K562 (cell line): ENCODE measurements around the gene SFSWAP. TPM values are rescaled to one million over a fixed set of nuclear protein-coding genes. Genes with fewer than 3 reads are reported as not detected.

ENCODE experiments used
- ATAC-seq: fragments of 200-7000 bp; cut with Tn5 transposase; 3 replicates; pipeline ENCODE4 v1.9.1; 2020; ENCODE audit warnings: moderate library complexity
- BruUV-seq: library from RNA; stranded (reverse); fragments of 400-500 nt; replicated peaks from 2 replicates; lab custom pipeline; 2021; lab: Mats Ljungman, UMichigan
- CTCF ChIA-PET: fragments of 300-600 bp; formaldehyde crosslinking; extraction: SDS; loops from one replicate; lab custom pipeline; 2021; ENCODE audit warnings: low intra/inter-chr PET ratio; lab: Yijun Ruan, JAX
- POLR2A ChIA-PET: fragments of 300-600, 350-650 bp; sonication (Branson Sonifier 250); formaldehyde crosslinking; extraction: SDS; loops from one replicate; lab custom pipeline; 2021; ENCODE audit warnings: antibody characterized with exemption, inconsistent platforms; lab: Yijun Ruan, JAX
- DNase-seq, 4 experiments: peaks; one replicate each; pipeline versions ENCODE4 v3.0.0 to v3.0.0-alpha.2; 2011 to 2018; ENCODE audit warnings: low spot score in 3 of 4, mixed read lengths in 3 of 4; ENCODE audit errors: extremely low read depth in 1 of 4
- FAIRE-seq: peaks from 2 replicates; lab custom pipeline; 2011; peaks lifted over from hg19 to GRCh38; lab: Jason Lieb, UNC
- H2AFZ ChIP-seq: 2 replicates; pipeline ENCODE4 v1.6.0; 2011; ENCODE audit warnings: low read depth, low read length, control low read depth, inconsistent platforms
- H3K27ac ChIP-seq: fragments of 200-600 bp; 3 replicates; pipeline ENCODE4 v1.8.0; 2011; ENCODE audit warnings: low read depth, mild to moderate bottlenecking, control low read depth, inconsistent platforms, low read length, moderate library complexity, mixed read lengths; ENCODE audit errors: extremely low read depth
- H3K27me3 ChIP-seq, 2 experiments: fragments of 300-600 bp in 1 of 2; 2 replicates in 1 of 2; 3 replicates in 1 of 2; pipeline versions ENCODE4 v1.6.0 to v1.8.0; 2011; ENCODE audit warnings: inconsistent platforms in 2 of 2, low read length in 2 of 2, mild to moderate bottlenecking in 1 of 2, mixed read lengths in 1 of 2, moderate library complexity in 1 of 2; ENCODE audit not compliant: control insufficient read depth in 2 of 2, insufficient read depth in 2 of 2
- H3K36me3 ChIP-seq: fragments of 300-600 bp; 3 replicates; pipeline ENCODE4 v1.8.0; 2011; ENCODE audit warnings: mild to moderate bottlenecking, low read length, inconsistent platforms; ENCODE audit not compliant: control insufficient read depth, insufficient read depth
- H3K4me1 ChIP-seq, 2 experiments: fragments of 200-600 bp in 1 of 2; replicated peaks in 1 of 2; 2 replicates in 1 of 2; 3 replicates in 1 of 2; pipeline versions ENCODE4 v1.5.1 to v1.8.0; 2011; ENCODE audit warnings: inconsistent platforms in 2 of 2, low read length in 2 of 2, mild to moderate bottlenecking in 1 of 2, mixed read lengths in 1 of 2, moderate library complexity in 1 of 2; ENCODE audit not compliant: control insufficient read depth in 2 of 2, insufficient read depth in 2 of 2
- H3K4me2 ChIP-seq: 2 replicates; pipeline ENCODE4 v1.6.1; 2011; ENCODE audit warnings: low read length, control low read depth, inconsistent platforms, mixed read lengths; ENCODE audit not compliant: insufficient read depth
- H3K4me3 ChIP-seq: fragments of 200-600 bp; sonication (generic), shearing (Covaris generic); 2 replicates; pipeline ENCODE4 v1.5.1; 2016; ENCODE audit warnings: control low read depth, inconsistent platforms
- H3K79me2 ChIP-seq: fragments of 200-600 bp; 3 replicates; pipeline ENCODE4 v1.8.0; 2011; ENCODE audit warnings: low read length, inconsistent platforms; ENCODE audit not compliant: control insufficient read depth, insufficient read depth
- H3K9ac ChIP-seq, 2 experiments: 2 replicates each; pipeline versions ENCODE4 v1.6.0 to v1.6.1; 2011; ENCODE audit warnings: low read depth in 2 of 2, low read length in 2 of 2, control low read depth in 1 of 2, inconsistent platforms in 1 of 2, mild to moderate bottlenecking in 1 of 2, mixed read lengths in 1 of 2; ENCODE audit not compliant: insufficient read depth in 1 of 2
- H3K9me1 ChIP-seq: one replicate; pipeline ENCODE4 v1.6.0; 2011; ENCODE audit warnings: inconsistent platforms, mild to moderate bottlenecking, low read length, moderate library complexity; ENCODE audit not compliant: control insufficient read depth, insufficient read depth
- H3K9me3 ChIP-seq: replicated peaks from 2 replicates; pipeline ENCODE4 v1.5.1; 2011; ENCODE audit warnings: low read depth, low read length, inconsistent platforms; ENCODE audit not compliant: control insufficient read depth, insufficient read depth
- H4K20me1 ChIP-seq: replicated peaks from 2 replicates; pipeline ENCODE4 v1.6.1; 2011; ENCODE audit warnings: low read length, inconsistent platforms, mixed read lengths; ENCODE audit not compliant: control insufficient read depth, insufficient read depth
- HNRNPH1 ChIP-seq: fragments of 200-400 bp; formaldehyde crosslinking; optimal IDR thresholded peaks from 2 replicates; pipeline ENCODE3; 2017; ENCODE audit warnings: low read depth, mild to moderate bottlenecking, low read length, moderate library complexity
- JUND ChIP-seq, 2 experiments: IDR thresholded peaks; 2 replicates in 1 of 2; 3 replicates in 1 of 2; pipeline ENCODE4 v1.6.1; 2011; ENCODE audit warnings: borderline replicate concordance in 2 of 2, low read depth in 2 of 2, low read length in 2 of 2, improper control_type of control experiment in 1 of 2, missing biosample characterization in 1 of 2, missing genetic modification characterization in 1 of 2, missing genetic modification reagents in 1 of 2
- MEIS2 ChIP-seq: fragments of 450-650 bp; IDR thresholded peaks from 2 replicates; pipeline ENCODE4 v1.6.1; 2014; ENCODE audit warnings: mild to moderate bottlenecking; ENCODE audit not compliant: partially characterized antibody
- MYBL2 ChIP-seq, 2 experiments: fragments of 450-650 bp in 1 of 2; sonication (generic) in 1 of 2; formaldehyde crosslinking in 1 of 2; IDR thresholded peaks; 2 replicates each; pipeline versions ENCODE4 v1.6.1 to v1.8.1; 2017 to 2022; ENCODE audit warnings: borderline replicate concordance in 1 of 2, inconsistent platforms in 1 of 2, low read depth in 1 of 2, mild to moderate bottlenecking in 1 of 2, missing genetic modification reagents in 1 of 2, moderate library complexity in 1 of 2
- OTX1 ChIP-seq: fragments of 450-650 bp; formaldehyde crosslinking; IDR thresholded peaks from 2 replicates; pipeline ENCODE4 v1.4.0; 2022; ENCODE audit warnings: mild to moderate bottlenecking
- POLR2H ChIP-seq: IDR thresholded peaks from 2 replicates; pipeline ENCODE4 v1.6.1; 2016; ENCODE audit warnings: missing genetic modification characterization, low read depth, mild to moderate bottlenecking, control low read depth, missing compliant biosample characterization, moderate library complexity
- POU5F1 ChIP-seq: fragments of 150-350 bp; IDR thresholded peaks from 2 replicates; pipeline ENCODE4 v1.6.1; 2014; ENCODE audit warnings: borderline replicate concordance, low read length, low read depth, mild to moderate bottlenecking; ENCODE audit not compliant: partially characterized antibody
- ZNF3 ChIP-seq: fragments of 250-450 bp; sonication (Bioruptor Pico); IDR thresholded peaks from 2 replicates; pipeline ENCODE4 v1.5.0; 2021; ENCODE audit warnings: mild to moderate bottlenecking, moderate library complexity
- ZNF830 ChIP-seq: fragments of 250-450 bp; sonication (Bioruptor Pico); IDR thresholded peaks from 2 replicates; pipeline ENCODE4 v1.5.0; 2021; ENCODE audit warnings: mild to moderate bottlenecking
- WGBS: fragments of 100-300 bp; shearing (Covaris generic); methylation state at CpG from one replicate; pipeline ENCODE4 v1.1.6; 2016; ENCODE audit warnings: low coverage, mixed read lengths; ENCODE audit not compliant: insufficient coverage; ENCODE audit errors: missing lambda C conversion rate; 5-methylcytosine and 5-hydroxymethylcytosine counted together
- in situ Hi-C: fragments of 300-500 bp; cut with MboI; formaldehyde crosslinking; loops from 4 replicates; pipeline ENCODE4 v1.15.0; 2018; ENCODE audit warnings: inconsistent platforms, mixed read lengths
- intact Hi-C: fragments of 100-400 bp; cut with micrococcal nuclease; formaldehyde crosslinking; loops from 2 replicates; pipeline ENCODE4 v1.14.2; 2022
- polyA plus RNA-seq, 8 experiments: library from polyadenylated mRNA; depleted of rRNA in 4 of 8; stranded (reverse) in 5 of 8; unstranded in 3 of 8; fragments of >200 nt; fragmentation: Nextera tagmentation in 2 of 8; fragmentation: Illumina TruSeq in 1 of 8; extraction: Ambion mirVana in 2 of 8; extraction: Trizol in 1 of 8; gene quantifications; 2 replicates each; pipeline versions ENCODE4 v1.2.1 to v1.2.3, GENCODE V29; 2011 to 2014; ENCODE audit warnings: inconsistent platforms in 1 of 8, missing spikeins in 1 of 8
- total RNA-seq, 7 experiments: library from RNA; depleted of rRNA in 6 of 7; stranded (reverse); fragments of >200 nt in 6 of 7; fragmentation: Illumina TruSeq in 2 of 7; extraction: Trizol in 2 of 7; gene quantifications; 2 replicates each; pipeline versions ENCODE4 v1.2.1 to v1.2.3, GENCODE V29; 2011 to 2021; ENCODE audit warnings: low replicate concordance in 1 of 7
- TF ChIP-seq, protein P1 (sequence below): sonication (generic); formaldehyde crosslinking; IDR thresholded peaks from 2 replicates; pipeline ENCODE4 v1.9.0; 2022; ENCODE audit warnings: mild to moderate bottlenecking, missing genetic modification reagents
- TF ChIP-seq, protein P2 (sequence below): fragments of 450-650 bp; IDR thresholded peaks from 2 replicates; pipeline ENCODE4 v1.6.1; 2017; ENCODE audit warnings: antibody characterized with exemption

Gene SFSWAP
- total and polyA plus RNA-seq, 9 of the 15 experiments (the other 6 are each of a cell fraction or from before 2014, with no cell fraction given): 2.4 to 60.4 (median 32.6) TPM

DNA sequence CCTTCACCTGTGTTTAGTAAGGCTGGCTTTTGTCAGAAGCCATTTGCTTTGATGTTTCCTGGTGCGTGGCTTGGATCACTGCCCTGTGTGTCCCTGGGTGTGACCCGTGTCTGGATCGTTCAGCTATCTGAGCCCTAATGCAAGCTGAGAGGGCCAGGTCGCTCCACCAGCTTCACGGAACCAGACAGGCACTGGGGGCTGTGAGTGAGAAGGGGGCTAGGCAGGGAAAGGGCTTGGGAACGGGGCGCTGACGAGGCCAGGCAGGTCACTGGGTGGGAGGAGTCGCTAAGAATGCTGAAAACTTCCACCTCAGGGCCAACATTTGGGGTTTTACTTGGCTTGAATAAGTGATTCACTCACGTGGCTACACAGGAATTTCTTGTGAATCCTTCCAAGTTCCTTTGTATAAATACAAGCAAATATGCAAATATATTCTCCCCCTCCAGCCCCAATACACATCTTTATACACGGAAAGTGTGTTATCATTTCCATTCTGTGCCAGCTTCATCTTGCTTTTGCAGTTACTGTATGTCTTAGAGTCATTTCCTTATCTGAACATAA lies 93.2 kb downstream of the SFSWAP start:
- Histone ChIP-seq H3K27ac (no peak overlapping the region), H3K9me1 (no peaks in the 10 kb centered on the region), H3K79me2 (no peaks in the 10 kb centered on the region), H3K4me2 (no peak overlapping the region), H2AFZ (peak overlapping the region; percentile 23; the same call in 1 of the 2 replicates), H3K36me3 (peaks cover 29% of the 10 kb centered on the region; the same call in 2 of the 3 replicates), H3K4me1 (peaks cover 3 to 11% of the 10 kb centered on the region in 2 experiments; a peak in 4 of 5 replicates), H3K9me3 (no peaks in the 10 kb centered on the region), H4K20me1 (no peaks in the 10 kb centered on the region), H3K27me3 (no peaks in the 10 kb centered on the region), H3K4me3 (no peak overlapping the region), H3K9ac (peak overlapping the region in 1 of 2 experiments; percentile 84; a peak in 2 of 4 replicates)
- intact Hi-C loops: no loop called here
- FAIRE-seq (peak; percentile 35), ATAC-seq (peak; percentile 41; the same call in 2 of the 3 replicates), DNase-seq (no peak)
- TF ChIP-seq ZNF830 (no peak), POLR2H (tag) (no peak), OTX1 (no peak)
- TF ChIP-seq, protein P1, sequence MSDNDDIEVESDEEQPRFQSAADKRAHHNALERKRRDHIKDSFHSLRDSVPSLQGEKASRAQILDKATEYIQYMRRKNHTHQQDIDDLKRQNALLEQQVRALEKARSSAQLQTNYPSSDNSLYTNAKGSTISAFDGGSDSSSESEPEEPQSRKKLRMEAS: no peak
- ChIA-PET CTCF (no interaction called here), POLR2A (no interaction called here)
- BruUV-seq: no TSS peak
- in situ Hi-C loops: no loop called here
- WGBS: 26% methylated on average over 11 of the region's 11 CpGs

DNA sequence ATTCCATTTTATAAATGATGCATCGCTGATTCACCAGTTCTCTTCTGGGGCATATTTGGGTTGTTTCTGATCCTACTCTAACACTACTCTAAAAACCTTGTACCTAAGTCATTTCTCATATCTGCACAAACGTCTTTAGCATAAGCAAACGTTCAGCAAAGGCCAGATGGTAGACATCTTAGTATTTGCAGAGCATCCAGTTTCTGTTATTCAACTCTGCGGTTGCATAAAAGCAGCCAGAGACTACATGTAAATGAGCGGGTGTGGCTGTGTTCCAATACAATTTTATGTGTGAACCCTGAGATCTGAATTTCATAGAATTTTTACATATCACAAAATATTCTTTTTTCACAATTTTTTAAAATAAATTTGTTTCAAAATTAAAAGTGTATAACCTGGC lies 94.5 kb downstream of the SFSWAP start:
- ChIA-PET CTCF (no interaction called here), POLR2A (no interaction called here)
- 15% methylated on average over 5 of the region's 5 CpGs for WGBS
- TF ChIP-seq, protein P2, sequence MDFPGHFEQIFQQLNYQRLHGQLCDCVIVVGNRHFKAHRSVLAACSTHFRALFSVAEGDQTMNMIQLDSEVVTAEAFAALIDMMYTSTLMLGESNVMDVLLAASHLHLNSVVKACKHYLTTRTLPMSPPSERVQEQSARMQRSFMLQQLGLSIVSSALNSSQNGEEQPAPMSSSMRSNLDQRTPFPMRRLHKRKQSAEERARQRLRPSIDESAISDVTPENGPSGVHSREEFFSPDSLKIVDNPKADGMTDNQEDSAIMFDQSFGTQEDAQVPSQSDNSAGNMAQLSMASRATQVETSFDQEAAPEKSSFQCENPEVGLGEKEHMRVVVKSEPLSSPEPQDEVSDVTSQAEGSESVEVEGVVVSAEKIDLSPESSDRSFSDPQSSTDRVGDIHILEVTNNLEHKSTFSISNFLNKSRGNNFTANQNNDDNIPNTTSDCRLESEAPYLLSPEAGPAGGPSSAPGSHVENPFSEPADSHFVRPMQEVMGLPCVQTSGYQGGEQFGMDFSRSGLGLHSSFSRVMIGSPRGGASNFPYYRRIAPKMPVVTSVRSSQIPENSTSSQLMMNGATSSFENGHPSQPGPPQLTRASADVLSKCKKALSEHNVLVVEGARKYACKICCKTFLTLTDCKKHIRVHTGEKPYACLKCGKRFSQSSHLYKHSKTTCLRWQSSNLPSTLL: no peak
- no peak for TF ChIP-seq HNRNPH1
- no peak for TF ChIP-seq MEIS2
- TF ChIP-seq POU5F1: no peak
- TF ChIP-seq MYBL2 (IDR thresholded peaks at IDR 0.05; ENCODE audit: low read depth): no peak
- no peak for TF ChIP-seq MYBL2 (CRISPR knock-in tag; IDR thresholded peaks at IDR 0.05; ENCODE audit: borderline replicate concordance)
- TF ChIP-seq JUND (IDR thresholded peaks at IDR 0.05; ENCODE audit: borderline replicate concordance, low read depth, low read length): no peak
- TF ChIP-seq JUND (tag; IDR thresholded peaks at IDR 0.05; ENCODE audit: borderline replicate concordance, low read depth, low read length): no peak
- TF ChIP-seq, protein P1: no peak
- TF ChIP-seq ZNF3: no peak

More for the DNA sequence above, 94.5 kb downstream of the SFSWAP start:
- intact Hi-C loops (no loop called here), in situ Hi-C loops (no loop called here)
- BruUV-seq: no TSS peak
- peaks cover 15% of the 10 kb centered on the region; the same call in 2 of the 3 replicates for H3K36me3 ChIP-seq
- no peak for DNase-seq
- H3K9me3 ChIP-seq: no peaks in the 10 kb centered on the region
- H3K79me2 ChIP-seq: no peaks in the 10 kb centered on the region
- H3K4me1 ChIP-seq: peaks cover 3 to 9% of the 10 kb centered on the region in 2 experiments; a peak in 4 of 5 replicates
- no peak overlapping the region for H2AFZ ChIP-seq
- H4K20me1 ChIP-seq: no peaks in the 10 kb centered on the region
- H3K4me3 ChIP-seq: no peak overlapping the region
- H3K27me3 ChIP-seq: no peaks in the 10 kb centered on the region
- no peaks in the 10 kb centered on the region for H3K9me1 ChIP-seq
- H3K27ac ChIP-seq: no peak overlapping the region
- ATAC-seq: no peak
- no peak overlapping the region for H3K9ac ChIP-seq
- no peak overlapping the region for H3K4me2 ChIP-seq
- no peak for FAIRE-seq
